Measurements from ENCODE around the gene MBTPS1. TPM values are rescaled to one million over a fixed set of nuclear protein-coding genes. Genes with fewer than 3 reads are reported as not detected.

Gene MBTPS1
- total RNA-seq, 6 donors from 2014 or later: 83.6 to 156 (median 105) TPM

DNA sequence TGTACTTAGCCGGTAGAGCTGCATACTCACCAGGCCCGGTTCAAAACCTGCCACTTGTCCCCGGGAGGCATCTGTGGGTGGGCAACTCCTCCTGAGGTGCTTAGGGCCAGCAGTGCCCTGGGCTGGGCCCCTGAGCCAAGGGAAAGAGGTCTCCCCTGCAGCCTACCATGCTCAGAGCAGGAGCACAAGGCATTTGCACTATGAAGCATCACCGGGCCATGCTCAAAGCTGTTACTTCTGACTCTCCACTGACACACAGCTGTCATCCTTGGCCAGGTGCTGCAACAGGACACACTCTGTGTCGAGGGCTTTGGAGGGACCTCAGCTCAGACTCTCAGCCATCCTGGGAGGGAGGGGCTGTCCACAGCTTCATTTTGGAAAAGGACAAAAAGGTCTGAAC is 111.4 kb downstream of the MBTPS1 start:
- WGBS, 2 donors: 69% methylated on average over 4 to 5 of the region's 5 CpGs
- Histone ChIP-seq H3K27ac (no peak overlapping the region), H3K36me3 (no peaks in the 10 kb centered on the region), H3K4me3 (no peak overlapping the region), H3K4me1 (no peaks in the 10 kb centered on the region), H3K9me3 (no peaks in the 10 kb centered on the region), H3K27me3 (no peaks in the 10 kb centered on the region)
- TF ChIP-seq EP300 (IDR thresholded peaks at IDR 0.05) (no peak), POLR2A (IDR thresholded peaks at IDR 0.05) (no peak)
- TF ChIP-seq, protein P1, sequence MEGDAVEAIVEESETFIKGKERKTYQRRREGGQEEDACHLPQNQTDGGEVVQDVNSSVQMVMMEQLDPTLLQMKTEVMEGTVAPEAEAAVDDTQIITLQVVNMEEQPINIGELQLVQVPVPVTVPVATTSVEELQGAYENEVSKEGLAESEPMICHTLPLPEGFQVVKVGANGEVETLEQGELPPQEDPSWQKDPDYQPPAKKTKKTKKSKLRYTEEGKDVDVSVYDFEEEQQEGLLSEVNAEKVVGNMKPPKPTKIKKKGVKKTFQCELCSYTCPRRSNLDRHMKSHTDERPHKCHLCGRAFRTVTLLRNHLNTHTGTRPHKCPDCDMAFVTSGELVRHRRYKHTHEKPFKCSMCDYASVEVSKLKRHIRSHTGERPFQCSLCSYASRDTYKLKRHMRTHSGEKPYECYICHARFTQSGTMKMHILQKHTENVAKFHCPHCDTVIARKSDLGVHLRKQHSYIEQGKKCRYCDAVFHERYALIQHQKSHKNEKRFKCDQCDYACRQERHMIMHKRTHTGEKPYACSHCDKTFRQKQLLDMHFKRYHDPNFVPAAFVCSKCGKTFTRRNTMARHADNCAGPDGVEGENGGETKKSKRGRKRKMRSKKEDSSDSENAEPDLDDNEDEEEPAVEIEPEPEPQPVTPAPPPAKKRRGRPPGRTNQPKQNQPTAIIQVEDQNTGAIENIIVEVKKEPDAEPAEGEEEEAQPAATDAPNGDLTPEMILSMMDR (IDR thresholded peaks at IDR 0.05): no peak
- DNase-seq (no peak), ATAC-seq (ENCODE audit: low FRiP score in 2 of 2) (no peak)

DNA sequence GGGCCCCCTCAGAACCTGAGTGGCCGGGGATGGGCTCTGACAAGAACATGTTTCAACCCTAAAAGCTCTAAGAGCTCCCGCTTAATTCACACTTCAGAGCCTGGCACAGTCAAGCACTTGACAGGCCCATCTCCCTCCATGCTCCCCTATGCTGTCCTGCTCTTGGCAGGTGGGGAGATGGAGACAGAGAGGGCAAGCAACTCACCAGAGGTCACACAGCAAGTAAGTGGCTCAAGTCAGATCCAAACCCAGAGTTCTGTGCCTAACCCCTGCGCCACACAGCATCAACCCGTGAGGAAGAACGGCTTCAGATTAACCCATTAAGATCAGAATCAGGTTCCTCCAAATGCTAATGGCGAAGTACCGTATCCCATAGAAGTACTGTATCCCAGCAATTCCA is 112.3 kb downstream of the MBTPS1 start:
- no peaks in the 10 kb centered on the region for H3K4me1 ChIP-seq
- H3K27me3 ChIP-seq: no peaks in the 10 kb centered on the region
- no peak for ATAC-seq (ENCODE audit: low FRiP score in 2 of 2)
- H3K36me3 ChIP-seq: no peaks in the 10 kb centered on the region
- DNase-seq: no peak
- H3K4me3 ChIP-seq: no peak overlapping the region
- no peak for TF ChIP-seq EP300 (IDR thresholded peaks at IDR 0.05)
- TF ChIP-seq POLR2AphosphoS5 (IDR thresholded peaks at IDR 0.05): no peak
- no peak for TF ChIP-seq POLR2A (IDR thresholded peaks at IDR 0.05)
- TF ChIP-seq, protein P1 (IDR thresholded peaks at IDR 0.05): no peak
- no peaks in the 10 kb centered on the region for H3K9me3 ChIP-seq
- H3K27ac ChIP-seq: no peak overlapping the region
- 63 to 77% methylated on average over 5 to 7 of the region's 7 CpGs for WGBS, 2 donors

Small RNA genes lying within 50 kb of the gene (small RNA-seq; reads per million reads assigned to genes)
- 0 reads per million in 4 donors for gene RNA5SP432

Other genes starting within 250 kb of the MBTPS1 start
- gene MLYCD, start 217.8 kb downstream of the MBTPS1 start, total RNA-seq: 10 to 100 TPM in 3 of 6 donors, 1 to 10 TPM in 3; 7.5 to 30.4 (median 11.3) TPM
- gene OSGIN1, start 163.7 kb downstream of the MBTPS1 start, total RNA-seq: 10 to 100 TPM in 5 of 6 donors, 1 to 10 TPM in 1; 7.3 to 34.2 (median 16.3) TPM
- 1 to 10 TPM in 1 of 6 donors, under 1 TPM in 2, not detected in 3; 0.40 to 1.2 (median 0.44) TPM for gene NECAB2, start 148.7 kb downstream of the MBTPS1 start, total RNA-seq
- not detected for gene SLC38A8, start 74.1 kb downstream of the MBTPS1 start, total RNA-seq
- gene HSDL1, start 28.2 kb upstream of the MBTPS1 start, total RNA-seq: 10 to 100 TPM in 5 of 6 donors, 1 to 10 TPM in 1; 7.2 to 25.7 (median 19.0) TPM
- 10 to 100 TPM in 5 of 6 donors, under 1 TPM in 1; 0.97 to 58.7 (median 28.5) TPM for gene DNAAF1, start 28.4 kb upstream of the MBTPS1 start, total RNA-seq
- 100 to 1,000 TPM in 2 of 6 donors, 10 to 100 TPM in 4; 23.2 to 227 (median 65.0) TPM for gene TAF1C, start 70.1 kb upstream of the MBTPS1 start, total RNA-seq
- 1 to 10 TPM in 1 of 6 donors, not detected in 5; 1.1 TPM for gene ADAD2, start 74.2 kb upstream of the MBTPS1 start, total RNA-seq
- not detected for gene KCNG4, start 123.1 kb upstream of the MBTPS1 start, total RNA-seq
- gene WFDC1, start 177.9 kb upstream of the MBTPS1 start, total RNA-seq: 10 to 100 TPM in 3 of 6 donors, 1 to 10 TPM in 3; 3.5 to 63.0 (median 10.2) TPM

All from upper lobe of left lung (tissue), 6 donors.